ENCODE measurements around the gene KRT85. TPM values are rescaled to one million over a fixed set of nuclear protein-coding genes. Genes with fewer than 3 reads are reported as not detected.

Gene KRT85
- total and polyA plus RNA-seq, 8 donors = not detected

DNA sequence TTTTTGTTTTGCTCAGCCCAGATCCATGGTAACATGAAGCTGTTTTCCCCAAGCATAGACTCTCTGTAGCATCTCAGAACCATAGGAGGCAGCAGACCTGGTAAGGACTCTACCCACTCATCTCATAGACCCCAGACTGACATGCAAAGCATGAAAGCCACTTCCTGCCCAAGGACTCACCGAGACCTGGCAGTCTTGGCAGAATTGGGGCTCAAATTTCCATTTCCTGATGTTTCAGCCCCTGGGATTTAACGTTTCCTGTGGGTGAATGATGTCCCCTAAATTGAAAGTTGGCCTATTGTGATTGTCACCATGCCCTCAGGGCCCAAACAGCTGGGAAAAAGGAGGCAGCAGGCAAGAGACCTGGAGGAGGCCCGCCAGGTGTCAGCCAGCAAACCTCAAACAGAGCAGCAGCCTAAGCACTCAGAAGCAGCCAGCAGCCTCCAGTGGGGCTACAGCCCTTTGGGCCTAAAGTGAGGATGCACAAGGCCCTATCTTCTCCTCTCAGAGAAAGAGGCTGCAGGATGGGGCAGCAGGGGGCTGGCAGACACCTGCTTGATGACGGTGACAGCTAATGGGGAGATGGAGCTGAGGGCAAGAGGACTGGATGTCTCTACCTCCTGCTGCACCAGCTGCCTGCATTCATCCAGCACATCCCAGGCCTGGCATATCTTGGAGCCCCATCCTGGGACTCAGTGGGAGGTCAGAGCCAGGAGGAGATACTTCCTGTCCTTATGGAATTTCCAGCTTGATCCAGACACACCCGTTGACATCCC, 8.5 kb downstream of the KRT85 start:
- Histone ChIP-seq H3K27ac (no peak overlapping the region), H3K4me1 (no peaks in the 10 kb centered on the region), H3K36me3 (no peaks in the 10 kb centered on the region), H3K4me3 (no peak overlapping the region), H3K27me3 (no peaks in the 10 kb centered on the region), H3K9me3 (no peaks in the 10 kb centered on the region)
- FAIRE-seq = no peak
- ATAC-seq = no peak
- TF ChIP-seq, protein P1, sequence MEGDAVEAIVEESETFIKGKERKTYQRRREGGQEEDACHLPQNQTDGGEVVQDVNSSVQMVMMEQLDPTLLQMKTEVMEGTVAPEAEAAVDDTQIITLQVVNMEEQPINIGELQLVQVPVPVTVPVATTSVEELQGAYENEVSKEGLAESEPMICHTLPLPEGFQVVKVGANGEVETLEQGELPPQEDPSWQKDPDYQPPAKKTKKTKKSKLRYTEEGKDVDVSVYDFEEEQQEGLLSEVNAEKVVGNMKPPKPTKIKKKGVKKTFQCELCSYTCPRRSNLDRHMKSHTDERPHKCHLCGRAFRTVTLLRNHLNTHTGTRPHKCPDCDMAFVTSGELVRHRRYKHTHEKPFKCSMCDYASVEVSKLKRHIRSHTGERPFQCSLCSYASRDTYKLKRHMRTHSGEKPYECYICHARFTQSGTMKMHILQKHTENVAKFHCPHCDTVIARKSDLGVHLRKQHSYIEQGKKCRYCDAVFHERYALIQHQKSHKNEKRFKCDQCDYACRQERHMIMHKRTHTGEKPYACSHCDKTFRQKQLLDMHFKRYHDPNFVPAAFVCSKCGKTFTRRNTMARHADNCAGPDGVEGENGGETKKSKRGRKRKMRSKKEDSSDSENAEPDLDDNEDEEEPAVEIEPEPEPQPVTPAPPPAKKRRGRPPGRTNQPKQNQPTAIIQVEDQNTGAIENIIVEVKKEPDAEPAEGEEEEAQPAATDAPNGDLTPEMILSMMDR (IDR thresholded peaks at IDR 0.05) = no peak
- DNase-seq = no peak
- 84 to 87% methylated on average over 5 of the region's 5 CpGs for WGBS, 2 donors
- intact Hi-C loops (cut with DNase I) = no loop called here

DNA sequence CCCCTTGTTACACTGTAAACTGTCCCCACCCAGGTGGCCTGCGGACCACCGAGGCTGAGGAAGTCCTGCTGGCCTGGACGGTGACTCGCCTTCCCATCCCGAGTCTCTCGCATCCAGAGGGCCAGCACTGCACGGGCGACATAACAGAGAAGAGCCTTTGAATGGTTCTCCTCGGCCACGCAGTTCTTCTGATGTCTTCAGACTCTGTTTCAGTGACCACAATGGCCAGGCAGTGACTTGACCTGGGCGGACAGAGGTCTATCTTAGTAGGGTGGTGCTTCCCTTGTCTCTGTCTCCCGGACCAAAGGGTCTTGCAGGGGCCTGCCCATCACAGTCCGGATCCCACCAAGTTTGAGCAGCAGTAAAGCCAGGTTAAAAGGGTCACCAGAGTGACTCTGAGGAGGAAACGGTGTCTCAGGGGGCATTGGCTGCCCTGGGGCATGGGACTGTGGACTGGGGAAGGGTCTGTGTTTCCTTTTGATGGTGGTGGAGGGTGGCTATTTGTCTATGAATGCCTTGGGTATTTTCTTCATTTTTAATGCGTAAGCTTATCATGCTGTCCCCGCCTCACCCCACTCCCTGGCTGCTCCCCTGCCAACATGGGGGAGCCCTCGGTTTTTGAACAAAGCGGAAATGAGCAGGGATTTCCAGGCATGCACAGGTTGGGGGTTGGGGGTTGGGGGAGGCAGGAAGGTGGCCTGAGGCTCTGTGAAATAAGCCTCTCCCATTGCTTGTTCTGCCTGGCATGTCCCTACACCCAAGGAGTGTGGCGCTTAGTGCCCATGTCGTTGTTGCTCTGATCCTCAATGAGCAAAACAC, 10.3 kb downstream of the KRT85 start:
- WGBS, 2 donors = 86 to 92% methylated on average over 20 of the region's 20 CpGs
- Histone ChIP-seq H3K4me3 (no peak overlapping the region), H3K27ac (no peak overlapping the region), H3K27me3 (no peaks in the 10 kb centered on the region), H3K9me3 (no peaks in the 10 kb centered on the region), H3K36me3 (no peaks in the 10 kb centered on the region), H3K4me1 (no peaks in the 10 kb centered on the region)
- intact Hi-C loops (cut with DNase I) = no loop called here
- ATAC-seq (no peak), DNase-seq (no peak), FAIRE-seq (no peak)
- TF ChIP-seq, protein P1 (IDR thresholded peaks at IDR 0.05) = no peak

DNA sequence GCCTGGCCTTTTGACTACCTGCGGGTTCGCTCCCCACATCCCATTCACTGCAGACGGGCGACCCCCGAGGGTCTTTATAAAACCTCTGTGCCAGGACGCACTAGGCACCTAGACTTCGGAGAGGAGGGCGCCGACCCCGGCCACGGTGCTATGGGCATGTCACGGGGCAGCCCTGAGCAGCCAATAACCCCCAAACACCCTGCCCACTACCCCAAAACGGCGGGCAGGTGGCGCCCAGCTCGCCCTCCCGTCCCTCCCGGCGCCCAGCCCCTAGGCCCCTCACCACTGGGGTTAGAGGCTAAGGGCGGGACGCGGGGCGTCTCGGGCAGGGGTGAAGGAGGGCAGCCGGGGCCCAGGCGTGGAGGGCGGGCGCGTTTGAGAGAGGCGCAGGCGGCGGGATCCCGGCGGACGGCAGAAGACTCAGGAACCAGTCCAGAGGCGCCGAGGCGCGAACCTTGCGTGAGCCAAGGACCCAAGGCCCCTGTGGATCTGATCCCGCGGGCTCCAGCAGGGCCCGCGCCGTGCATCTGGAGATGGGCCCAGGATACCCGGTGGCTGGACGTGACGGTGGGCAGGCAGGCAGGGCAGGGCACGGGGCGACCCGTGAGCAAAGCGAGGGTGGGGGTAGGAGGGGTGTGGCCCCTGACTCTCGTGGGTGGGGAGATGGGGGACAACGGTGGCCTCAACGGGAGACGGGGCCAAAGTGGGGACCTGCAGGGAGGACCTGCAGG, 11.1 kb downstream of the KRT85 start:
- FAIRE-seq (no peak), ATAC-seq (no peak), DNase-seq (no peak)
- Histone ChIP-seq H3K4me3 (no peak overlapping the region), H3K27me3 (no peaks in the 10 kb centered on the region), H3K4me1 (peaks cover 0 to 4% (median 0%) of the 10 kb centered on the region in 3 donors), H3K27ac (no peak overlapping the region), H3K36me3 (no peaks in the 10 kb centered on the region), H3K9me3 (no peaks in the 10 kb centered on the region)
- intact Hi-C loops (cut with DNase I) = no loop called here
- TF ChIP-seq, protein P1 (IDR thresholded peaks at IDR 0.05) = no peak
- 90 to 91% methylated on average over 48 to 56 of the region's 56 CpGs for WGBS, 2 donors

DNA sequence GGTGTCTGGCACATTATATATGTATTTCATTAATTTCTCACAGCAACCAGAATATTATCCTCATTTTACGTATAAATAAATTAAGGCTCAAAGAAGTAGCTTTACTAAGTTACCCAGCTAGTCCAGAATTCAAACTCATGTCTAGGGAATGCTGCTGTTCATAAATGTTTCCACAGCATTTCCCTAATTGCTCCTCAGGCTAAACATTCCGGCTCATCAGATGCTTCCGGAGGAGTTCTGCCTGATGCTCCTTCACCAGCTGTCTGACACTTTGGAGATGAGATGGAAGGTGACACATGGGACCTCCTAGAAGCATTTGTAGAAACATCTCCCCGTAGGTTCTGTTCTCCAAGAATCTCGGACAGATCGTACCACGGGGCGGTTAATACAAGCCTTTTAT, 12.1 kb downstream of the KRT85 start:
- no peak overlapping the region for H3K27ac ChIP-seq
- TF ChIP-seq, protein P1 (IDR thresholded peaks at IDR 0.05) = no peak
- H3K27me3 ChIP-seq = no peaks in the 10 kb centered on the region
- H3K4me3 ChIP-seq = no peak overlapping the region
- H3K36me3 ChIP-seq = no peaks in the 10 kb centered on the region
- no peak for ATAC-seq
- no peak for DNase-seq
- FAIRE-seq = no peak
- H3K9me3 ChIP-seq = no peaks in the 10 kb centered on the region
- intact Hi-C loops (cut with DNase I) = no loop called here
- 93 to 95% methylated on average over 8 of the region's 8 CpGs for WGBS, 2 donors
- peaks cover 0 to 4% (median 0%) of the 10 kb centered on the region in 3 donors for H3K4me1 ChIP-seq

Measured in pancreas (tissue), 10 donors.